Medulla oblongata (tissue), 1 donor: ENCODE results near the gene ARVCF.
"Not testable (repeated sequence)": the region's sequence is repeated elsewhere in the genome, so short reads cannot be mapped to it uniquely, and the experiment has no call there.

Experiments
- DNase-seq: peaks from one replicate; pipeline ENCODE4 v3.0.0-alpha.2; 2015; ENCODE audit errors: extremely low spot score

ARVCF gene

DNA sequence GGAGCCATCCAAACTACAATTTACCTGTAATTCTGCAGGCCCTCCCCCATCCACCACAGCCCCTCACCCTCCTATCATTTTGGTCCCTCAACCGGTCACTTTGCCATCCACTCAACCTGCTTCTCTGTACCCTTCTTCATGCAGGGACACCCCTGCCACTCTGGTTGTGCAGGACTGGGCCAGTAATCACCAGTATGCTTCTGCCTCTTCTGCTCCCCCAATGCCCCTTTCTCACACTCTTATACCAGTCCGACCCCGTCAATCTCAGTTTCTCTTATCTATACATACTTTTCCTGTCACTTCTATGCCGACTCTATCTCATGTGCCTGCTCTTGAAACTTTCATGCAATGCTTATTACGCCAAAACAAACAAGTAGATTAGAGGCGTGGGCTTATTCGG, 80.1 kb downstream of the ARVCF start:
- DNase-seq, result no peak

DNA sequence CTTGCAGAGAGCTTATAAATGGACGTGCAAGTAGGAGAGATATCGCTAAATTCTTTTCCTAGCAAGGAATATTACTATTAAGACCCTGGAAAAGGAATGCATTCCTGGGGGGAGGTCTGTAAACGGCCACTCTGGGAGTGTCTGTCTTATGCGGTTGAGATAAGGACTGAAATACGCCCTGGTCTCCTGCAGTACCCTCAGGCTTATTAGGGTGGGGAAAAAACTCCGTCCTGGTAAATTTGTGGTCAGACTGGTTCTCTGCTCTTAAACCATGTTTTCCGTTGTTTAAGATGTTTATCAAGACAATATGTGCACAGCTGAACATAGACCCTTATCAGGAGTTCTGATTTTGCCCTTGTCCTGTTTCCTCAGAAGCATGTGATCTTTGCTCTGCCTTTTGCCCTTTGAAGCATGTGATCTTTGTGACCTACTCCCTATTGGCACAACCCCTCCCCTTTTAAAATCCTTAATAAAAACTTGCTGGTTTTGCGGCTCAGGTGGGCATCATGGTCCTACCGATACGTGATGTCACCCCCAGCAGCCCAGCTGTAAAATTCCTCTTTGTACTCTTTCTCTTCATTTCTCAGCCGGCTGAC, 81.4 kb downstream of the ARVCF start:
- DNase-seq, result not testable (repeated sequence)

DNA sequence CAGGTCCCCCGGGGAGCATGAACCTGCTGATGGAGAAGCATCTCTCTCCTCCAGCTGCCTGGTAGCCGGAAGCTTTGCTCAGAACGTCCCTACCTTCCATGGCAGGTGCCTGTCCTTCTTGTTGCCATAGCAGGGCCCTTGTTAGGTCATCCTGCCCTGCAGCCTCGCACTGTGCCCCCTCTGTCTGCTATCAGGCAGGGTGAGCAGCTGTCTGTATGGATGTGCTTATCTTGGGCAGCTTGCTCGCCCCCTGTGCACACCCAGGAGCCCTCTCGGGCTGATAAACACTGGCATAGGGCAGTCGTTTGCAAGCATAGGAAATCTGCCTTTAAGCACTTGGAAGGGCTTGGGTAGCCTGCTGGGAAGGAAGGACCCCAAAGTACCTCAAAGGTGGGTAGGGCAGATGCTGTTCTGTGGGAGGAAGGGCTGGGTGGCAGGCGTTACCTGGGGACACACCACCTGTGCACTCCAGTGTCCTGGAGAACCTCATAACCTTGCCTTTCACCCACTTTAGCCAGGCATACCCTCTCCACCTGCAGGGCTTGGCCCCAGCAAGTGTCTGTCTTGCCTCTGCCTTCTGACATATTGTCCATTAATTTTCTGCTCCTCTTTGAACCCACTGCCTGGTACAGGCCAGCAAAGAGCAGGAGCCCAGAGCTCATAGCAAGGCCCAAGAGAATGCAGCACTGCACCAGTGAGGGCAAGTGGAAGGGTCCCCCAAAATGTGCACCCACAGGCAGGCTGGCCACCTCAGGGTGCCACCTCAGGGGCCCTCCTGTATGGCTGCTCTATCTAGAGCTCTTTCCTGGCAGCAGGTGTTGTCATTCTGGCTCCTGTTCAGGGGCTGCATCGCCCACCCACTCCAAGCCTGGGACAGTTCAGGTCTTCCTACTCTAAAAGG, 83.0 kb downstream of the ARVCF start:
- no peak for DNase-seq

DNA sequence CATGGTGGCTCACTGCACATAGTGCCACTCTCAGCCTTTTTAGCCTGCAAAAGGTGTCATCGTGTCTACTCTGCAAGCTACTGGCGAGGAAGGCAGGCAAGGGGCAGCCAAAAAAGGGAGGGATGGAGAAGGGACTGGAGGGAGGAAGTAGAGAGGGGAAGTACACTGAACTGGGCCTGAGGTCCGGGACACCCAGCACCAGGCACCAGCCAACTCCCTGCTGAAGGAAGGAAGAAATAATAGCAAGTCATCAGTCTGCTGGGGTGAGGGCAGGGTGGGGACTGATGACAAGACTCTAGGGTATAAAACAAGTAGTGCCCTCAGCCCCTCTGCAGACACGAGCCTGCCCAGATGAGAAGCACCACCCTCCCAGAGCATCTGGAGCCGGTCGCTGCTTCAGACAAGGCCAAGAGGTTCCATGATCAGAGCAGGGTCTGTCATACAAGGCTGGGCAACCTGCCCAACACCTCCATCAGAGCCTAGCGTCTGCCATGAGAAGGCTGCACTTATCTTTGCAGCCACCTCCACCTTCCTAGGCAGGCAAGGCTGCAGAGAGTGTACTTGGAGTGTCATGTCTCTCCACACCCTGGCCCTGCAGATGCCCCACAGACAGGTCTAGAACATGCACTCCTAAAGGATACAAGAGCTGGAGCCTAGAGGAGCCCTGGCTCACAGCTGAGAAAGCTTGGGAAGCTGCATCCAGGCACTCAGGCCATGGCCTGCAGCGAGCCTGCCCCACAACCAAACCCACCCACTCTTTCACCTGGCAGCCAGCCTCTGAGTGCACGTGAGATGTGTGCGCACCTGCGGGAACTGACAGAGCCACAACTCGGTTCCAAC, 84.0 kb downstream of the ARVCF start:
- no peak for DNase-seq

DNA sequence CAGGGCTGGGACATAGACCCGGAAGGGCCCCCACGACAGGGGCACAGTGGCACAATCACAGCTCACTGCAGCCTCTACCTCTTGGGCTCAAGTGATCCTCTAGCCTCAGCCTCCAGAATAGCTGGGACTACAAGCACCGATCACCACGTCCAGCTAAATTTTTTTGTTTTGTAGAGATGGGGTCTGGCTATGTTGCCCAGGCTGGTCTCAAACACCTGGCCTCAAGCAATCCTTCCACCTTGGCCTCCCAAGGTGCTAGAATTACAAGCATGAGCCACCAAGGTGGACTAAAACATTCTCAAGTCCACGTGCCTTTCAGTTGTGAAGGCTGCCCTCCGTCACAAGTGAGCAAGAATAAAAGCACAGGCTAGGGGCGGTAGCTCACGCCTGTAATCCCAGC, 85.1 kb downstream of the ARVCF start:
- DNase-seq, result no peak

DNA sequence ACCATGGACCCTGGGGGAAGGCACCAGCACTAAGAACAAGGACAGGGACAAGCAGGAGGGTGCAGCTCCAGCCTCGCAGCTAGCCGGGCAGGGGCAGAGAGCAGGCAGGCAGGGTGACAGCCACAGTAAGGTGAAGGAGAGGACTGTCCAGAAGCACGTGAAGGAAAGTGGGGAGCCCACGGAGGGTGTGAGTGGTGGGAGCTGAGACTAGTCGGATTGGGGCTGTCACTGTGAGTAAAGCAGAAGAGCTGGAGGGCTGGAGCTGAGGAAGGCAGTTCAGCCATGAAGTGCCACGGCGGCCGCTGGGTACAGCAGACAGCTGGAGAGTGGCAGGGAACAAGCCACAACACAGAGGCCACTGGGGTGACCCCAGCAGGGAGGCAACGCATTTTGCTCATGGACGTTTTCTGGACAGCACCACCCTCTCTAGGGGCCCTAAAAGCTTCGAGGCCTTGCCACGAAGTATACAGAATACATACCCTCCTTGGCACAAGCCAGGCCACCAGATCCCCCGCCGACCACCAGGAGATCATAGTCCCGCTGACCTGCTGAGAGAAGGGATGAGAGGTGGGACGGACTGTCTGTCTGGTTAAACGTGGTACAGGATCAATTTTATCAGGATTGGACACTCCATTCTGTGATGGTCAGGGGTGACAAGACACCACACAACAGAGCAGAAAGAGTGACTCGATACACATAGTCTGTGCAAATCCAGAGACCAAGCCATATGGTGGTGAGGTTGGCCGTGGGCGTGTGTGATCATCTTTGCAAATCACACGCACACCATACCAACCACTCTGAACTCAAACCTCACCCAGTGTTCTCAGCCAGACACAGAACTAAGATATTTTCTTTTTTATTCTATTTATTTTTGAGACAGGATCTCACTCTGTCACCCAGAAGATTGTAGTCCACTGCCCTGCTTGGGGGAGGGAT, 85.8 kb downstream of the ARVCF start:
- no peak for DNase-seq

DNA sequence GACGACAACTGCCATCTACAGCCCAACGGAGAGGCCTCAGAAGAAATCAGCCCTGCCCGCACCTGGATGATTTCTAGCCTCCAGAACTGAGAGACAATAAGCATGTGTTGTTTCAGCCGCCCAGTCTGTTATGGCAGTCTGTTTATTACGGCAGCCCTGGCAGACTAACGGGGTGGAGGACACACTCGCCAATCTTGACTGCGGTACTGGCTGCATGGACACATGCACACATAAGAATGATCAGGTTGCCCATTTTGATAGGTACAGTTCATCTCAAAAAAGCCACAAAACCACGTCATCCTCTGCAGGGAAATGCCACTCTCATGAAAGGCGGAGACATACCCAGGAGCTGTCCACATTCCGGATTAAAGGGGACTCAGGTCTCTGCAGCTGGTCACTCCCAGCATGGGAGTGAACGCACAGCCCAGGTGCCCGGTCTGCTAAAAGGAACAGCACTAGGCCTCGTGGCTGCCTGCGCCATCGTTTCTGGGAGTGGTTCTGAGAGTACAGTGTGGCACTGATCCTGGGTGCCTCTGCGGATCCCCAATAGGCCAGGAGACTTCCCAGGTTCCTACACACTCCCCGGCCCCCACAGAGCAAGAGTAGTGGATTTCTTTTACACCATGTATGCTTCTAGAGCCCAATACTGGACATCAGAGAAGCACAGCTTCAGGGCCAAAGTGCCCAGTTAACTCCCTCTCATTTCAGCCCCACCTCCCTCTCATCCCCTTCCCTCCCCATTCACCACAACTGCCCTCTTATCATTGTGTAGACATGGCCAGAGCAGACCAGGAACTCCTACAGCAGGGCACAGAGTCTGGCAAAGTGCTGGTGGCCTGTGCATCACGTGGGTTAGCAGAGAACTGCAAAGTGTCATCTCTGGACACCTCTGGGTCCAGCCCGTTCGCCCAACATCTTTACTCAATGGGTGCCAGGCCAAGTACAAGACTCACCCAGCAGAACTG, 86.8 kb downstream of the ARVCF start:
- DNase-seq, result no peak

DNA sequence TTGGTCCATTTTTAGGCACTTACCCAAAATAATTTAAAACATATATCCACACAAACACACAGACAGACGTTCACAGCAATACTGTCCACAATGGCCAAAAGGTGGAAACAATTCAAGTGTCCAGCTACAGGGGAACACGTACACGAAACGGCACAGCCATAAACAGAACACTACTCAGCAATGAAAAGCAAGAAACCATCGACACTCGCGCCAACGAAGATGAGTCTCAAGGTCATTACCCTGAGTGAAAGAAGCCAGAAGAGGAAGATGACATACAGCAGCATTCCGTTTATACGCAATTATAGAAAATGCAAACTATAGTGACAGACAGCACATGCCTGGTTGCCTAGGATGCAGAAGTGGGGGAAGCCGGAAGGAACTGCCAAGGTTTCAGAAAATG, 88.4 kb downstream of the ARVCF start:
- no peak for DNase-seq

DNA sequence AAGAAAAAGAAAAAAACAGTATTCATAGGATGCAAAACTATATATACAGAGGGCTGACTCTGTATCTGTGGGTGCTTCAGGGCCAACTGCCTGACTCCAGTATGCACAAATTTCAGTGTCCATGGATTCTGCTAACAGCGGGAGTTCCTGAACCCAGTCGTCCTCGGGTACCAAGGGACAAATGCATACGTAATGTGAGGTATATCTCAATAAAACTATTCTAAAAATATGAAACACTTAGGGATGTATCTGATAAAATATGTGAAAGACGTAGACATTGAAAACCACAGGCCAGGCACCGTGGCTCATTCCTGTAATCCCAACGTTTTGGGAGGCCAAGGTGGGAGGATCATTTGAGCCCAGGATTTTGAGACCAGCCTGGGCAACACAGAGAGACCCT, 88.9 kb downstream of the ARVCF start:
- no peak for DNase-seq

DNA sequence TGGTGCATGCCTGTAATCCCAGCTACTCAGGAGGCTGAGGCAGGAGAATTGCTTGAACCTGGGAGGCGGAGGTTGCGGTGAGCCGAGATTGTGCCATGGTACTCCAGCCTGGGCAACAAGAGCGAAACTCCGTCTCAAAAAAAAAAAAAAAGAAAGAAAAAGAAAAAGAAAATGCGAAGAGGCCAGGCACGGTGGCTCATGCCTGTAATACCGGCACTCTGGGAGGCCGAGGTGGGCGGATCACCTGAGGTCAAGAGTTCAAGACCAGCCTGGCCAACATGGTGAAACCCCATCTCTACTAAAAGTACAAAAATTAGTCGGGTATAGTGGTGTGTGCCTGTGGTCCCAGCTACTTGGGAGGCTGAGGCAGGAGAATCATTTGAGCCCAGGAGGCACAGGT, 90.6 kb downstream of the ARVCF start:
- DNase-seq, result not testable (repeated sequence)

DNA sequence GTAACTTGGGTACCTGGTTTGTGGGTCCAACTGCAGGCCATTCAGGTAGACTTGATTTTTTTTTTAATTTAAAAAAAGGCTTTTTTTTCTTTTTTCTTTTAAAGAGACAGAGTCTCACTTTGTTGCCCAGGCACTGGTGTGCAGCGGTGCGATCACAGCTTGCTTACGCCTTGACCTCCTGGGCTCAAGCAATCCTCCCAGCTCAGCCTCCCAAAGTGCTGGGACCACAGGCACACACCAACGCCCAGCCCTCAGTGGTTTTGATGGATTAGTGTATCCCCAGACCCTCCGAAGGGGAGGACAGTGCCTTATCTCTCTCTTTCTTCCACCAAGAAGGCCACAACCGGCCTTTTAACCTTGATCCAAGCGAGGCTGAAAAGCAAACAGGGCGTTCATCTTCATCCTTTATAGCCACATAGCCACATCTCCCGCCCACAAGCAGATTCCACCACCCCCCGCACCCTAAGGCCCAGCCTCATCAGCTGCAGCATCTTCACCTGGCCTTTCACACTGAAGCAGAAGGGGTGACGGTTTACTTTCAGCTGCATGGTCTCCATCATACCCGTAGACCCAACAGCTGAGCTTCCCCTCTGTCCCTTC, 92.6 kb downstream of the ARVCF start:
- no peak for DNase-seq

DNA sequence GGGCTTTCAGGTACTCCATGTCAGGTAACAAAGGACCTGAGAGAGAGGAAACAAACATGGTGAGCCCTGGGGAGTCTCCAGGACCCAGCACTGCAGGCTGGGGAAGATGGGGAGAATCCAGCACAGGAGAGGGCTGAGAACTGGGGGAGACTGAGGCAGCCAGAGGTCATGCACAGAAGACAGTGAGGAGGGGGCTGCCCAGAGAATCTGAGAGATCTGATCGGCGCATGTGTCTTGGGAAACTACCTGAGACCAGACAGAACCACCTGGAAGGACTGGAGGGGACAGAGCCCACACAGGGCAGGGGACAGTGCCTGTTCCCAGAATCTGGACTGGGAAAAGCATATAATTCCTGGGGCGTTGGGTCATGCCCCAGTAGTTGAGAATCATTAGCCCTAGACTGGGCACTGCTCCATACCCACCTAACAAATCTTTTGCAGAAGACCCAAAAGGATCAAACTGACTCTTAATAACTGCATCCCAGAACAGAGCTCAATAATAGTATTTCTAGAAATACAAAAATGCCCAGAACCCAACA, 95.0 kb downstream of the ARVCF start:
- no peak for DNase-seq
